OCI-LY1 (cell line): Measurements from ENCODE around the gene USP47.

Source experiments
- CTCF ChIP-seq: fragments of 200-600 bp; sonication (generic), shearing (Covaris generic); IDR thresholded peaks from 2 replicates; pipeline ENCODE4 v1.5.1; 2017; ENCODE audit warnings: mild to moderate bottlenecking, antibody characterized with exemption, low read length, moderate library complexity, mixed read lengths
- EZH2 ChIP-seq: fragments of 200-600 bp; sonication (generic), shearing (Covaris generic); IDR thresholded peaks from 2 replicates; pipeline ENCODE4 v1.8.0; 2017; ENCODE audit warnings: borderline replicate concordance, mixed run types, mild to moderate bottlenecking, antibody characterized with exemption, low read length, moderate library complexity, mixed read lengths

GRCh38 chr11:11963067-11963466, 121.3 kb downstream of the USP47 start:
- no peak for TF ChIP-seq EZH2
- TF ChIP-seq CTCF: no peak
